Cardiac muscle cell (in vitro differentiated cells and primary cell): ENCODE measurements around the gene MED16. TPM values are rescaled to one million over a fixed set of nuclear protein-coding genes. Genes with fewer than 3 reads are reported as not detected.

Experiments
- DNase-seq, 2 donors: peaks; one replicate each; pipeline versions ENCODE4 v3.0.0 to v3.0.0-alpha.2; 2010 to 2017; ENCODE audit warnings: low read depth in 1 of 2, low spot score in 1 of 2
- H3K27ac ChIP-seq: fragments of 200-600 bp; sonication (generic); 2 replicates; pipeline ENCODE4 v1.5.1; 2016
- H3K27me3 ChIP-seq: fragments of 200-600 bp; sonication (generic); 2 replicates; pipeline ENCODE4 v1.6.0; 2016; ENCODE audit warnings: control low read depth
- H3K36me3 ChIP-seq: fragments of 200-600 bp; sonication (generic); 2 replicates; pipeline ENCODE4 v1.5.1; 2016; ENCODE audit warnings: control low read depth
- H3K4me1 ChIP-seq: fragments of 200-600 bp; sonication (generic); 2 replicates; pipeline ENCODE4 v1.8.1; 2017; ENCODE audit warnings: low read depth, mild to moderate bottlenecking, mixed run types
- H3K4me3 ChIP-seq: fragments of 200-600 bp; sonication (generic); 2 replicates; pipeline ENCODE4 v1.5.1; 2016; ENCODE audit warnings: mild to moderate bottlenecking
- H3K9me3 ChIP-seq: fragments of 200-600 bp; sonication (generic); 2 replicates; pipeline ENCODE4 v1.5.1; 2017; ENCODE audit warnings: low read depth, mild to moderate bottlenecking, control low read depth
- CTCF ChIP-seq: IDR thresholded peaks from 2 replicates; pipeline ENCODE4 v1.5.1; 2012; ENCODE audit warnings: low read depth, mild to moderate bottlenecking, low read length
- polyA plus RNA-seq: library from polyadenylated mRNA; unstranded; fragments of >200 nt; fragmentation: Nextera tagmentation; extraction: Ambion mirVana; gene quantifications from 2 replicates; pipeline ENCODE4 v1.2.1, GENCODE V29; 2016
- total RNA-seq: library from RNA; depleted of rRNA; stranded (reverse); fragments of >200 nt; gene quantifications from 2 replicates; pipeline ENCODE4 v1.2.3, GENCODE V29; 2016

Gene MED16
- total and polyA plus RNA-seq, 2 experiments from 2014 or later, result 67.2 to 104 TPM

DNA sequence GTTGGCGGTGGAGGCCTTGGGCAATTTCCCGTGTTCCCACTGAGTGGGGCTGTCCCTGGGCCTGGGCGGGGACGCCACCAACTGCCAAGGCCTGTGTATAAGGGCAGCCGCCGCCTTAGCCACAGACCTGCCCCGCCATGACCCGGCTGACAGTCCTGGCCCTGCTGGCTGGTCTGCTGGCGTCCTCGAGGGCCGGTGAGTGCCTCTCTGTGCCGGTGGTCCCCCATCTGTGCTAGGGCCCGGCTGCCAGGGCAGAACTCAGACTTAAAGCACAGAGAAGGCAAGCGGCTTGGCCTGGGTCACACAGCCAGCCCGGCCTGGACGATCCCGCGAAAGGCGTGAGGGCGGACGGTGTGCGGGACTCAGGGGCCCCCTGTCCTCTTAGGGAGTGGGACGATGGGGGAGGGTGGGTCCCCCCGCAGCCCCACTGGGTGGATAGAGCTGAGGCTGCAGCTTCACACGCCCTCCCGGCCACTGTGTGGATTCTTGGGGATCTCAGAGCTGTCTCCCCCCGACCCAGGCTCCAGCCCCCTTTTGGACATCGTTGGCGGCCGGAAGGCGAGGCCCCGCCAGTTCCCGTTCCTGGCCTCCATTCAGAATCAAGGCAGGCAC, 65.2 kb downstream of the MED16 start, which contains the start of gene AZU1:
TSS of gene AZU1 (plus strand) at position 128 of the 612 bp plus-strand sequence. CDS start at position 138, 10 bp downstream.
- Histone ChIP-seq H3K27ac (no peak within 1 kb of the TSS), H3K4me3 (no peak within 1 kb of the TSS), H3K4me1 (no peaks in the 10 kb centered on the region), H3K27me3 (no peaks in the 10 kb centered on the region), H3K9me3 (no peaks in the 10 kb centered on the region), H3K36me3 (no peaks in the 10 kb centered on the region)
- no peak for DNase-seq
- TF ChIP-seq CTCF, result no peak

- H3K27ac ChIP-seq, result no peak overlapping the region
- H3K27me3 ChIP-seq, result no peaks in the 10 kb centered on the region
- H3K4me3 ChIP-seq, result no peak overlapping the region
- DNase-seq, result no peak
- no peak for TF ChIP-seq CTCF
- H3K36me3 ChIP-seq, result no peaks in the 10 kb centered on the region
- H3K9me3 ChIP-seq, result no peaks in the 10 kb centered on the region
- no peaks in the 10 kb centered on the region for H3K4me1 ChIP-seq
Measured at GRCh38 chr19:827314-827709, 65.7 kb downstream of the MED16 start.

DNA sequence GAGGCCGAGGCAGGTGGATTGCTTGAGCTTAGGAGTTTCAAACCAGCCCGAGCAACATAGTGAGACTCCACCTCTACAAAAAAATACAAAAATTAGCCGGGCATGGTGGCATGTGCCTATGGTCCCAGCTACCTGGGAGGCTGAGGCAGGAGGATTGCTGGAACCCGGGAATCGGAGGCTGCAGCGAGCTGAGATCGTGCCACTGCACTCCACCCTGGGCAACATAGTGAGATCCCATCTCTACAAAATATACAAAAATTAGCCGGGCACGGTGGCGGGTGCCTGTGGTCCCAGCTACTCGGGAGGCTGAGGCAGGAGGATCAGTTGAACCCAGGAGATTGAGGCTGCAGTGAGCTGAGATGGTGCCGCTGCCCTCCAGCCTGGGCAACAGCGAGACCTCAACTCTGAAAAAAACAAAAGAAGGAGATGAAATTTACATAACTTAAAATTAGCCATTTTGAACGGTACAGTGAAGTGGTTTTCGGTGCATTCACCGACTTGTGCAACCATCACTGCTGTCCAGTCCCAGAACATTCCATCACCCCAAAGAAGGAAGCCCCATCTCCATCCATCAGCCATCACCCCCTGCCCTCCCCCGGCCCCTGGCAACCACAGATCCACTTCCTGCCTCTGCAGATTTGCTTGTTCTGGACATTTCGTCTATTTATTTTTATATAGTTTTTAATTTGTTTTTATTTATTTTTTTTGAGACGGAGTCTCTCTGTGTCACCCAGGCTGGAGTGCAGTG, 66.9 kb downstream of the MED16 start:
- DNase-seq, result no peak
- no peaks in the 10 kb centered on the region for H3K4me1 ChIP-seq
- no peak overlapping the region for H3K27ac ChIP-seq
- H3K4me3 ChIP-seq, result no peak overlapping the region
- H3K36me3 ChIP-seq, result no peaks in the 10 kb centered on the region
- no peaks in the 10 kb centered on the region for H3K9me3 ChIP-seq
- H3K27me3 ChIP-seq, result no peaks in the 10 kb centered on the region
- TF ChIP-seq CTCF, result no peak

DNA sequence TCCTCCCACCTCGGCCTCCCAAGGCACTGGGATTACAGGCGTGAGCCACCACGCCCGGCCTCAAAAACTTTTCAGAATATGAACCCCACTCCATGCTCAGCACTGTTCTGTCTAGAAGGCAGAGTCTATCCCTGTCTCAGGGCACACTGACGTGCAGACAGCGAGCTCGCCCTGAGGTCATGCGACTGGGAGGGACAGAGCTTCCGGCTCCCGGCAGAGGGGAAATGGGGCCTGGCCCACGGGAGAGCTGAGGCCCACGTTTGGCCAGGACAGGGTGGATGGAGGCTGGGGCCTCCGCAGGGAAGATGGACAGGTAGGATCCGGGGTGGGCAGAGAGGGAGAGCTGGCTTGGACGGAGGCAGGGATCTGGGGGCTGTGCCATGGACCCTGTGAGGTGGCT, 68.1 kb downstream of the MED16 start:
- no peaks in the 10 kb centered on the region for H3K27me3 ChIP-seq
- no peak for TF ChIP-seq CTCF
- no peak for DNase-seq
- no peaks in the 10 kb centered on the region for H3K36me3 ChIP-seq
- no peaks in the 10 kb centered on the region for H3K9me3 ChIP-seq
- H3K4me1 ChIP-seq, result no peaks in the 10 kb centered on the region
- H3K4me3 ChIP-seq, result no peak overlapping the region
- no peak overlapping the region for H3K27ac ChIP-seq

DNA sequence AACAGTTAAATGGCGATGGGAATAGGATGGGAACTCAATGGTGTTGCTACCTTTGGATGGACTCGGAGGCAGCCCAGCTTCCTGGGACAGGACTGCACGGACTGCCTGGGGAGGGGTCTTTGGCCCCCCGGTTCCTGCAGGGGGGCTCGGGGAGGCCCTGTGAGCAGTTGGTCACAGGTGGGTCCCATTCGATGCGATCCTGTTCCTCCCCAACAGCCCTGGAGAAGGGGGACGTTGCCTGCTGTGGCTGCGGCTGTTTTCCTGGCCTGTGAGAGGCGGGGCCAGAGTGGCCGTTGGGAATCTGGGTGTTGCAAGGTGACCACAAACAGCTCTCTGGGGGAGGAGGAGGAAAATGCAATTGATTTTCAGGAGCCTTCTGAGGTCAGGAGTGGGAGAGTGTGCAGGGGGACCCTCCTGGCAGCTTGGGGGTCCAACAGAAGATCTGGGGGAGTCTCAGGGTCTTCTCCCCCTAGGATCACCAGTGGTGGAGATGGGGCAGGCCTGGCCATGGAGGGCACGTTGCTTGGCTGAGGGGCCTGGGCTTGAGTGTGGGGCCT, 69.3 kb downstream of the MED16 start:
- Histone ChIP-seq H3K4me1 (no peaks in the 10 kb centered on the region), H3K27me3 (no peaks in the 10 kb centered on the region), H3K36me3 (no peaks in the 10 kb centered on the region), H3K4me3 (no peak overlapping the region), H3K27ac (no peak overlapping the region), H3K9me3 (no peaks in the 10 kb centered on the region)
- TF ChIP-seq CTCF, result no peak
- peak in 1 of 2 donors; percentile 55 for DNase-seq
